ENCODE measurements around the gene COL1A2.

COL1A2 gene

DNA sequence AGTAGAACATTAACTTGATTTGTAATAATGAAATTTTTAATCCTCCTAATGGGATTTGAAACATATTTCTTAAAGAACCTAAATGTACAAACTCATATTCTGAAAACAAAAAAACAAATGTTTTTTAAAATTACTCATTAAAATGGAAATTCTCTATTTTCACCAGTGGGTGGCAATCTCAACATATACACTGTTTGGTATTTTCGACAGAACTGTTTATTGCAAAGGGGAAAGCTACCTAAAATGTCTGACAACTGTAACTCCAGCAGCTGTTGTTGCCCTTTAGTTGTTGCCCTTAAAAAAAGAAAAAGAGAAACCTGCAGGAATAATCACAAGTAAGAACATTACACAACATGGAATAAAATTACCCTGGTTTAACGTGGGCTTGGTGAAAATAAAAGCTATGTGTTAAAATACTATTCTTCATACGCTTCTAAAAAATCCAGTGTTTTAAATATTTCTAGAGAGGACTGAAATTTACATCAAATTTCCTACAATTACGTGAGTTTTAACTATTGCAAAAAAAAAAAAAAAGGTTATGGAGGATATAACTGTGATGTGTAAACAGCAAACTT lies 54.5 kb downstream of the COL1A2 start:
- peaks cover 0 to 6% (median 2%) of the 10 kb centered on the region in 10 experiments; a peak in 7 of 20 replicates for H3K4me1 ChIP-seq
- no peaks in the 10 kb centered on the region for H4K20me1 ChIP-seq
- H3K4me2 ChIP-seq, result no peak overlapping the region
- no peak overlapping the region for H3K4me3 ChIP-seq
- H3K27ac ChIP-seq, result no peak overlapping the region
- no peaks in the 10 kb centered on the region for H3K36me3 ChIP-seq
- peaks cover 4 to 8% (median 7%) of the 10 kb centered on the region in 11 experiments; a peak in 18 of 22 replicates for H3K9me3 ChIP-seq (replicated peaks in 1 of 11)
- H3K9ac ChIP-seq, result no peak overlapping the region
- H3K27me3 ChIP-seq, result no peaks in the 10 kb centered on the region
- no peak for TF ChIP-seq Cebpa-rat (IDR thresholded peaks at IDR 0.05)

- no peak for TF ChIP-seq Cebpa-rat (IDR thresholded peaks at IDR 0.05)
- Histone ChIP-seq H3K4me1 (peaks cover 0 to 6% (median 2%) of the 10 kb centered on the region in 10 experiments; a peak in 7 of 20 replicates), H3K27me3 (no peaks in the 10 kb centered on the region), H3K4me2 (no peak overlapping the region), H4K20me1 (no peaks in the 10 kb centered on the region), H3K36me3 (no peaks in the 10 kb centered on the region), H3K9ac (no peak overlapping the region), H3K4me3 (no peak overlapping the region), H3K9me3 (replicated peaks in 1 of 11) (peaks cover 4 to 8% (median 7%) of the 10 kb centered on the region in 11 experiments; a peak in 18 of 22 replicates), H3K27ac (no peak overlapping the region)
Measured at GRCh38 chr7:94450044-94450697, 55.5 kb downstream of the COL1A2 start.

DNA sequence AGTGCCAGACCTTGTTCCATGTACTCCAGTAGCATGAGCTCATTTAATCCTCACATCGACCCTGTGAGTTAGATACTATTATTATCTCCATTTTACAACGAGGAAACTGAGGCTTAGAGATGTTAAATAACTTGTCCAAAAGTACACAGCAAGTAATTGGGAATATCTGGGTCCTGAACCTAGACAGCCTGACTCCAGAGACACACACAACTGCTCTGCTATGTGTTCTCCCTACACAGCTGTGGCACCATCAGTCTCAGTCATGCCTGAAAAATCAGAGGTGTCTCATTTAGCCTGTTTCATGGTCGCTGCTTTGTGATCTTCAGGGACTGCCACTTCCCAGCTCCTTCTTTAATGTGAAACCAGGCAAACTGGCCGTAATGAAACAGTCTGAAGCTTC lies 56.5 kb downstream of the COL1A2 start:
- Histone ChIP-seq H4K20me1 (no peaks in the 10 kb centered on the region), H3K9ac (no peak overlapping the region), H3K4me1 (peaks cover 0 to 6% (median 2%) of the 10 kb centered on the region in 10 experiments; a peak in 7 of 20 replicates), H3K4me3 (no peak overlapping the region), H3K4me2 (no peak overlapping the region; a peak in 1 of 22 replicates), H3K27me3 (no peaks in the 10 kb centered on the region), H3K9me3 (replicated peaks in 1 of 11) (peaks cover 4 to 8% (median 7%) of the 10 kb centered on the region in 11 experiments; a peak in 18 of 22 replicates), H3K27ac (no peak overlapping the region), H3K36me3 (no peaks in the 10 kb centered on the region)
- no peak for TF ChIP-seq Cebpa-rat (IDR thresholded peaks at IDR 0.05)

DNA sequence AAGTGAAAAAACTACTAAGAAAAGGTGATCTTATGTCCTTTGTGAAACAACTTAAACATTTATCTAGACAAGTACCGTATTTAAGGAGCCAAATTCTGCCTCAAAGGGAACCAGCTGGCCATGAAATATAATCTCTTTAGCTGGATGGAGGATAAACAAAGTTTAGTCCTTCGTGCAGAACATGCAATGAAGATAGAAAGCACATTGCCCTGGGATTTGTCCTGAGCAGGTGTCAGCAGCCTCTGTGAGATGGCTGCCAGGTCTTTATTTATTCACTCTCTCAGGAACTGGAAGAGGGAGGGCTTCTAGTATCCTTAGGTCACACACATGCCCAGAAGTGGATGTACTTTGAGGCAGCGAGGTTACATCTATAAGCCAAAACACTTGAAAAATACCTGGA lies 57.5 kb downstream of the COL1A2 start:
- H3K36me3 ChIP-seq, result no peaks in the 10 kb centered on the region
- no peak overlapping the region for H3K27ac ChIP-seq
- no peaks in the 10 kb centered on the region for H4K20me1 ChIP-seq
- peaks cover 4 to 8% (median 7%) of the 10 kb centered on the region in 11 experiments; a peak in 18 of 22 replicates for H3K9me3 ChIP-seq (replicated peaks in 1 of 11)
- H3K9ac ChIP-seq, result no peak overlapping the region
- no peak overlapping the region for H3K4me3 ChIP-seq
- peaks cover 0 to 6% (median 2%) of the 10 kb centered on the region in 10 experiments; a peak in 7 of 20 replicates for H3K4me1 ChIP-seq
- H3K27me3 ChIP-seq, result no peaks in the 10 kb centered on the region
- no peak overlapping the region for H3K4me2 ChIP-seq
- TF ChIP-seq Cebpa-rat (IDR thresholded peaks at IDR 0.05), result no peak

- Histone ChIP-seq H3K27ac (no peak overlapping the region), H3K4me1 (peaks cover 0 to 6% (median 2%) of the 10 kb centered on the region in 10 experiments; a peak in 7 of 20 replicates), H3K4me2 (0 out of 22 replicates have a peak overlapping the region, but pooled peaks of 2 of the 11 experiments have one; percentile 25 to 42)
Measured at GRCh38 chr7:94453898-94454297, 59.2 kb downstream of the COL1A2 start.

GRCh38 chr7:94458041-94458440 lies 63.3 kb downstream of the COL1A2 start:
- Histone ChIP-seq H3K27me3 (no peaks in the 10 kb centered on the region), H3K27ac (no peak overlapping the region), H3K36me3 (no peaks in the 10 kb centered on the region), H3K9me3 (replicated peaks in 1 of 11) (no peaks in the 10 kb centered on the region), H4K20me1 (no peaks in the 10 kb centered on the region), H3K9ac (no peak overlapping the region), H3K4me1 (peaks cover 0 to 6% (median 0%) of the 10 kb centered on the region in 10 experiments; a peak in 3 of 20 replicates), H3K4me3 (no peak overlapping the region), H3K4me2 (no peak overlapping the region)
- no peak for TF ChIP-seq Cebpa-rat (IDR thresholded peaks at IDR 0.05)

More at GRCh38 chr7:94453898-94454297, 59.2 kb downstream of the COL1A2 start:
- TF ChIP-seq Cebpa-rat (IDR thresholded peaks at IDR 0.05), result no peak
- Histone ChIP-seq H4K20me1 (no peaks in the 10 kb centered on the region), H3K9me3 (replicated peaks in 1 of 11) (no peaks in the 10 kb centered on the region; a peak in 1 of 22 replicates), H3K27me3 (no peaks in the 10 kb centered on the region), H3K36me3 (no peaks in the 10 kb centered on the region), H3K9ac (no peak overlapping the region), H3K4me3 (no peak overlapping the region)

- no peak overlapping the region for H3K4me2 ChIP-seq
- H3K27ac ChIP-seq, result no peak overlapping the region
- H3K4me1 ChIP-seq, result no peaks in the 10 kb centered on the region
- no peak overlapping the region for H3K4me3 ChIP-seq
- TF ChIP-seq Cebpa-rat (IDR thresholded peaks at IDR 0.05), result no peak
- H3K9me3 ChIP-seq (replicated peaks in 1 of 11), result peaks cover 0 to 7% (median 0%) of the 10 kb centered on the region in 11 experiments; a peak in 5 of 22 replicates
- H3K9ac ChIP-seq, result no peak overlapping the region
- H3K36me3 ChIP-seq, result no peaks in the 10 kb centered on the region
- H3K27me3 ChIP-seq, result no peaks in the 10 kb centered on the region
- H4K20me1 ChIP-seq, result no peaks in the 10 kb centered on the region
Measured at GRCh38 chr7:94466516-94466915, 71.8 kb downstream of the COL1A2 start.

DNA sequence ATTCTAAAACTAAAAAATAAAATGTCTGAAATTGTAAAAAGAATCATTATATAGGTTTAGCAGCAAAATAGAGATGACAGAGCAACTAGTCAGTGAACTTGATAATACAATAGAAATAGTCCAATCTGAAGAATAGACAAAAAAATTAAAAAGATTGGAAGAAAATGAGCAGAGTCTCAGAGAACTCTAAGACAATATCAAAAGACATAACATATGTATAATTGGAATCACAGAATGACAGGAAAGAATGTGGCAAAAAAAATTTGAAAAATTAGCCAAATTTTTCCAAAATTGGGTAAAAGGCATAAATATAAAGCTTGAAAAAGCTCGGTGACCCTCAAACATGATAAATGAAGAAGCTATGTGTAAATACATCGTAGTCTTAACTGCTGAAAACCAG lies 76.9 kb downstream of the COL1A2 start:
- H3K9ac ChIP-seq, result no peak overlapping the region
- no peaks in the 10 kb centered on the region for H3K4me1 ChIP-seq
- H4K20me1 ChIP-seq, result no peaks in the 10 kb centered on the region
- H3K27me3 ChIP-seq, result no peaks in the 10 kb centered on the region
- no peak overlapping the region for H3K4me3 ChIP-seq
- no peak overlapping the region for H3K4me2 ChIP-seq
- peaks cover 0 to 12% (median 4%) of the 10 kb centered on the region in 11 experiments; a peak in 7 of 22 replicates for H3K9me3 ChIP-seq (replicated peaks in 1 of 11)
- no peaks in the 10 kb centered on the region for H3K36me3 ChIP-seq
- TF ChIP-seq Cebpa-rat (IDR thresholded peaks at IDR 0.05), result no peak
- no peak overlapping the region for H3K27ac ChIP-seq

DNA sequence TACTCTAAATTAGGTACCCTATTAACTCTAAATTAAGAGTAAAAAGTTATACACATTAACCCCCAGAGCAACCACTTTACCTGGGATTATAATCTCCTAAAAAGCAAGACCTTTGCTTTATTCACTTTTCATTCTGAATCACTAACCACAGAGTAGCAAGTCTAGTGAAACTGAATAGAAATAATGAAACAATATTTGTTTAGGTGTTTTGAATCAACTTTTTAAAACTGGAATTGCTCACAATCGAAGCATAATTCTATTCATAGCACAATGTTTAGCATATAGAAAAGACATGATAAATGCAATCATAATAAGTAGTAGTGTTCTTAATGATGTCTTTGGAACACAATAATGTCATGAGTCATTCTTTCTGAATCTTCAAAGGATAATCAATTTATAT lies 77.9 kb downstream of the COL1A2 start:
- Histone ChIP-seq H3K4me1 (no peaks in the 10 kb centered on the region), H4K20me1 (no peaks in the 10 kb centered on the region), H3K9me3 (replicated peaks in 1 of 11) (peaks cover 0 to 12% (median 4%) of the 10 kb centered on the region in 11 experiments; a peak in 7 of 22 replicates), H3K9ac (no peak overlapping the region), H3K27me3 (no peaks in the 10 kb centered on the region), H3K4me2 (no peak overlapping the region), H3K36me3 (no peaks in the 10 kb centered on the region), H3K27ac (no peak overlapping the region), H3K4me3 (no peak overlapping the region)
- no peak for TF ChIP-seq Cebpa-rat (IDR thresholded peaks at IDR 0.05)

All from BLaER1 treated with 17β-estradiol and CSF1 and Interleukin-3, amounts not matched to agents 10 nM and 100 nM (cell line).